ENCODE data around the gene POLR2H. TPM values are rescaled to one million over a fixed set of nuclear protein-coding genes. Genes with fewer than 3 reads are reported as not detected.

POLR2H gene
- polyA plus RNA-seq, 1 donor (not counting 4 experiments of a cell fraction or from before 2014, with no cell fraction given) = 202 TPM

- H3K9ac ChIP-seq (ENCODE audit: control insufficient read depth, extremely low read depth, insufficient read depth, low read length) = peak overlapping the region; percentile 83
- peak overlapping the region; percentile 74 for H3K4me2 ChIP-seq (ENCODE audit: control insufficient read depth, extremely low read depth, insufficient read depth, low read depth, low read length)
- peaks cover 22% of the 10 kb centered on the region for H3K4me1 ChIP-seq (ENCODE audit: control insufficient read depth, extremely low read depth, insufficient read depth, low read length)
- TF ChIP-seq CTCF (optimal IDR thresholded peaks at IDR 0.05 in 1 of 3, IDR thresholded peaks at IDR 0.05 in 1 of 3, conservative IDR thresholded peaks at IDR 0.05 in 1 of 3; ENCODE audit: extremely low read depth in 1 of 3, insufficient read depth in 2 of 3, low read length in 3 of 3) (no peak), EZH2 (IDR thresholded peaks at IDR 0.05; ENCODE audit: low read length) (no peak)
- FAIRE-seq = no peak
- dilution Hi-C loops (cut with MboI; ENCODE audit: extremely low pct_ligation_motif_present, low sequenced_read_pairs) = no loop called here
- no peak overlapping the region for H3K27ac ChIP-seq (ENCODE audit: control insufficient read depth, insufficient read depth, low read length)
- no peak overlapping the region for H2AFZ ChIP-seq (ENCODE audit: control insufficient read depth, low read length)
- no peak for DNase-seq (ENCODE audit: low read depth, low spot score)
- peak overlapping the region; percentile 59 to 97 (median 95) for H3K4me3 ChIP-seq (ENCODE audit: control insufficient read depth in 2 of 3, extremely low read depth in 1 of 3, insufficient read depth in 2 of 3, low read depth in 1 of 3, low read length in 3 of 3)
- peaks cover 5% of the 10 kb centered on the region in 2 experiments for H3K36me3 ChIP-seq (ENCODE audit: control insufficient read depth in 2 of 2, extremely low read depth in 1 of 2, insufficient read depth in 2 of 2, low read length in 2 of 2)
- H3K9me3 ChIP-seq (ENCODE audit: control insufficient read depth, low read depth, low read length) = no peaks in the 10 kb centered on the region
- H3K9me1 ChIP-seq (ENCODE audit: control insufficient read depth, extremely low read depth, insufficient read depth, low read length) = no peaks in the 10 kb centered on the region
- H3K79me2 ChIP-seq (ENCODE audit: control insufficient read depth, insufficient read depth, low read length) = peaks cover 20% of the 10 kb centered on the region
- no peaks in the 10 kb centered on the region for H3K27me3 ChIP-seq (ENCODE audit: control insufficient read depth, extremely low read depth, insufficient read depth, low read length)
- no peaks in the 10 kb centered on the region for H4K20me1 ChIP-seq (ENCODE audit: control insufficient read depth, extremely low read depth, insufficient read depth, low read length)
These were observed 1.2 kb upstream of the POLR2H start for GRCh38 chr3:184360070-184360928.

GRCh38 chr3:184360929-184361531, 480 bp upstream of the POLR2H start:
- H3K79me2 ChIP-seq (ENCODE audit: control insufficient read depth, insufficient read depth, low read length) = peaks cover 20% of the 10 kb centered on the region
- H3K9ac ChIP-seq (ENCODE audit: control insufficient read depth, extremely low read depth, insufficient read depth, low read length) = peak overlapping the region; percentile 83
- no peaks in the 10 kb centered on the region for H3K27me3 ChIP-seq (ENCODE audit: control insufficient read depth, extremely low read depth, insufficient read depth, low read length)
- peak overlapping the region; percentile 59 to 97 (median 95) for H3K4me3 ChIP-seq (ENCODE audit: control insufficient read depth in 2 of 3, extremely low read depth in 1 of 3, insufficient read depth in 2 of 3, low read depth in 1 of 3, low read length in 3 of 3)
- no peak for TF ChIP-seq EZH2 (IDR thresholded peaks at IDR 0.05; ENCODE audit: low read length)
- no peak for TF ChIP-seq CTCF (optimal IDR thresholded peaks at IDR 0.05 in 1 of 3, IDR thresholded peaks at IDR 0.05 in 1 of 3, conservative IDR thresholded peaks at IDR 0.05 in 1 of 3; ENCODE audit: extremely low read depth in 1 of 3, insufficient read depth in 2 of 3, low read length in 3 of 3)
- no peaks in the 10 kb centered on the region for H4K20me1 ChIP-seq (ENCODE audit: control insufficient read depth, extremely low read depth, insufficient read depth, low read length)
- H3K9me3 ChIP-seq (ENCODE audit: control insufficient read depth, low read depth, low read length) = no peaks in the 10 kb centered on the region
- FAIRE-seq = no peak
- no peak for DNase-seq (ENCODE audit: low read depth, low spot score)
- H3K4me2 ChIP-seq (ENCODE audit: control insufficient read depth, extremely low read depth, insufficient read depth, low read depth, low read length) = peak overlapping the region; percentile 74
- no peaks in the 10 kb centered on the region for H3K9me1 ChIP-seq (ENCODE audit: control insufficient read depth, extremely low read depth, insufficient read depth, low read length)
- H2AFZ ChIP-seq (ENCODE audit: control insufficient read depth, low read length) = peak overlapping the region; percentile 64
- peak overlapping the region; percentile 82 for H3K27ac ChIP-seq (ENCODE audit: control insufficient read depth, insufficient read depth, low read length)
- dilution Hi-C loops (cut with MboI; ENCODE audit: extremely low pct_ligation_motif_present, low sequenced_read_pairs) = no loop called here
- H3K4me1 ChIP-seq (ENCODE audit: control insufficient read depth, extremely low read depth, insufficient read depth, low read length) = peaks cover 22% of the 10 kb centered on the region
- peaks cover 8 to 10% of the 10 kb centered on the region in 2 experiments for H3K36me3 ChIP-seq (ENCODE audit: control insufficient read depth in 2 of 2, extremely low read depth in 1 of 2, insufficient read depth in 2 of 2, low read length in 2 of 2)
